Panc1 (cell line): ENCODE measurements around the gene CHD1L. TPM values are rescaled to one million over a fixed set of nuclear protein-coding genes. Genes with fewer than 3 reads are reported as not detected.

Experiments
- ATAC-seq: fragments of 200-7000 bp; cut with Tn5 transposase; 2 replicates; pipeline ENCODE4 v1.9.1; 2020; ENCODE audit warnings: mild to moderate bottlenecking, moderate library complexity
- BruUV-seq: library from RNA; stranded (reverse); fragments of 400-500 nt; replicated peaks from 2 replicates; lab custom pipeline; 2021; lab: Mats Ljungman, UMichigan
- CTCF ChIA-PET: fragments of 300-600 bp; sonication (Branson Sonifier 250); formaldehyde crosslinking; loops from one replicate; lab custom pipeline; 2022; ENCODE audit warnings: antibody characterized with exemption; lab: Charles Lee
- POLR2A ChIA-PET: fragments of 300-600 bp; sonication (Branson Sonifier 250); formaldehyde crosslinking; loops from one replicate; lab custom pipeline; 2022; ENCODE audit warnings: antibody characterized with exemption; lab: Charles Lee
- DNase-seq: peaks from one replicate; pipeline ENCODE4 v3.0.0-alpha.2; 2010; ENCODE audit warnings: low read depth, low spot score
- H3K27ac ChIP-seq: 2 replicates; pipeline ENCODE4 v1.5.1; 2011; ENCODE audit warnings: mild to moderate bottlenecking, low read length, inconsistent platforms
- H3K27me3 ChIP-seq: fragments of 200-500 bp; sonication (Bioruptor generic); 2 replicates; pipeline ENCODE4 v1.6.0; 2014; ENCODE audit warnings: low read length, inconsistent platforms; ENCODE audit not compliant: control insufficient read depth, insufficient read depth
- H3K36me3 ChIP-seq: fragments of 200-500 bp; sonication (Bioruptor generic); 2 replicates; pipeline ENCODE4 v1.5.1; 2014; ENCODE audit warnings: inconsistent platforms, mild to moderate bottlenecking, low read length, moderate library complexity; ENCODE audit not compliant: control insufficient read depth, insufficient read depth
- H3K4me1 ChIP-seq: 2 replicates; pipeline ENCODE4 v1.5.1; 2011; ENCODE audit warnings: inconsistent platforms, mild to moderate bottlenecking, low read length, moderate library complexity; ENCODE audit not compliant: control insufficient read depth, insufficient read depth
- H3K4me3 ChIP-seq, 2 experiments: 2 replicates each; pipeline ENCODE4 v1.5.1; 2011 to 2012; ENCODE audit warnings: low read depth in 2 of 2, low read length in 2 of 2, mild to moderate bottlenecking in 2 of 2, inconsistent platforms in 1 of 2, moderate library complexity in 1 of 2
- H3K9me3 ChIP-seq: fragments of 200-500 bp; sonication (Bioruptor generic); 2 replicates; pipeline ENCODE4 v1.5.1; 2014; ENCODE audit warnings: low read depth, mild to moderate bottlenecking, inconsistent platforms, low read length, moderate library complexity; ENCODE audit not compliant: control insufficient read depth, insufficient read depth
- CTCF ChIP-seq: fragments of 450-650 bp; IDR thresholded peaks from 2 replicates; pipeline ENCODE4 v1.5.1; 2017; ENCODE audit warnings: mild to moderate bottlenecking
- POLR2AphosphoS5 ChIP-seq: IDR thresholded peaks from 2 replicates; pipeline ENCODE4 v1.6.1; 2012; ENCODE audit warnings: mild to moderate bottlenecking, low read depth, low read length, moderate library complexity
- REST ChIP-seq, 2 experiments: IDR thresholded peaks; 2 replicates each; pipeline ENCODE4 v1.6.1; 2011 to 2012; ENCODE audit warnings: low read depth in 2 of 2, control low read depth in 1 of 2, low read length in 1 of 2, mild to moderate bottlenecking in 1 of 2, moderate library complexity in 1 of 2; ENCODE audit not compliant: insufficient read depth in 1 of 2
- SIN3A ChIP-seq: IDR thresholded peaks from 2 replicates; pipeline ENCODE4 v1.6.1; 2012; ENCODE audit warnings: low read depth, mild to moderate bottlenecking, low read length, moderate library complexity, borderline replicate concordance; ENCODE audit not compliant: insufficient read depth
- TCF7L2 ChIP-seq: IDR thresholded peaks from 2 replicates; pipeline ENCODE4 v1.6.1; 2011; ENCODE audit warnings: mild to moderate bottlenecking, low read depth, low read length, inconsistent platforms
- in situ Hi-C: cut with HindIII; loops from 2 replicates; pipeline ENCODE4 v1.10.0; 2016; ENCODE audit warnings: low sequenced_read_pairs, low pct_unique_long_range_greater_than_20kb
- intact Hi-C: fragments of 100-400 bp; cut with micrococcal nuclease; formaldehyde crosslinking; loops from one replicate; pipeline ENCODE4 v1.10.0; 2022; ENCODE audit not compliant: unreplicated experiment
- total RNA-seq: library from RNA; stranded (reverse); gene quantifications from one replicate; pipeline ENCODE4 v1.2.1, GENCODE V29; 2021; ENCODE audit not compliant: unreplicated experiment

CHD1L gene
- total RNA-seq, 1 experiment from 2014 or later: 48.3 TPM

- CTCF ChIA-PET: no interaction called here
- Histone ChIP-seq H3K4me3 (no peak overlapping the region), H3K27ac (no peak overlapping the region), H3K9me3 (no peaks in the 10 kb centered on the region), H3K27me3 (peaks cover 10% of the 10 kb centered on the region; the same call in 1 of the 2 replicates), H3K36me3 (no peaks in the 10 kb centered on the region), H3K4me1 (no peaks in the 10 kb centered on the region)
- ATAC-seq: no peak
- in situ Hi-C loops (no loop called here), intact Hi-C loops (no loop called here)
- TF ChIP-seq REST (IDR thresholded peaks at IDR 0.05; ENCODE audit: insufficient read depth in 1 of 2, low read depth in 2 of 2, low read length in 1 of 2): no peak
- TF ChIP-seq CTCF: no peak
- TF ChIP-seq TCF7L2: no peak
- POLR2A ChIA-PET: no interaction called here
- no peak for DNase-seq
- no TSS peak for BruUV-seq
These were observed 27.0 kb upstream of the CHD1L start for GRCh38 chr1:147215540-147215916.

GRCh38 chr1:147216124-147216523 is 26.4 kb upstream of the CHD1L start:
- DNase-seq (no peak), ATAC-seq (no peak)
- Histone ChIP-seq H3K27ac (no peak overlapping the region), H3K4me3 (no peak overlapping the region), H3K27me3 (peaks cover 12% of the 10 kb centered on the region; the same call in 1 of the 2 replicates), H3K4me1 (no peaks in the 10 kb centered on the region), H3K9me3 (no peaks in the 10 kb centered on the region), H3K36me3 (no peaks in the 10 kb centered on the region)
- CTCF ChIA-PET: no interaction called here
- no peak for TF ChIP-seq REST (IDR thresholded peaks at IDR 0.05; ENCODE audit: insufficient read depth in 1 of 2, low read depth in 2 of 2, low read length in 1 of 2)
- no peak for TF ChIP-seq TCF7L2
- no peak for TF ChIP-seq SIN3A
- no peak for TF ChIP-seq CTCF
- TF ChIP-seq POLR2AphosphoS5: no peak
- POLR2A ChIA-PET: no interaction called here
- intact Hi-C loops (no loop called here), in situ Hi-C loops (no loop called here)
- BruUV-seq: no TSS peak
